Choroid plexus epithelial cell (primary cell): ENCODE data around the gene NTMT1.

Source experiments
- DNase-seq: peaks from one replicate; pipeline ENCODE4 v3.0.0-alpha.2; 2010; ENCODE audit warnings: low read depth
- H3K4me3 ChIP-seq: 2 replicates; pipeline ENCODE4 v1.5.1; 2011; ENCODE audit warnings: low read depth, mild to moderate bottlenecking, control low read depth, low read length, moderate library complexity
- CTCF ChIP-seq: conservative IDR thresholded peaks from 2 replicates; pipeline ENCODE4 v1.5.1; 2011; ENCODE audit warnings: low read depth, mild to moderate bottlenecking, control low read depth, inconsistent platforms, low read length, moderate library complexity

Gene NTMT1

GRCh38 chr9:129617167-129617566 is 8.8 kb upstream of the NTMT1 start:
- H3K4me3 ChIP-seq = no peak overlapping the region
- peak; percentile 84 for DNase-seq
- TF ChIP-seq CTCF = peak; percentile 87

- peak overlapping the region; percentile 57 for H3K4me3 ChIP-seq
- peak; percentile 35 for TF ChIP-seq CTCF
- peak; percentile 50 for DNase-seq
Observed at GRCh38 chr9:129619787-129620668, 5.9 kb upstream of the NTMT1 start.

- DNase-seq = no peak
- peak within 1 kb of the TSS; percentile 57 for H3K4me3 ChIP-seq
- no peak for TF ChIP-seq CTCF
Observed at GRCh38 chr9:129620669-129621295, 5.2 kb upstream of the NTMT1 start, which contains the start of gene C9orf50. Gene C9orf50 (minus strand): TSS chr9:129621101. CDS start chr9:129620574, 527 bp downstream.

GRCh38 chr9:129623331-129623730 is 2.6 kb upstream of the NTMT1 start:
- peak; percentile 91 for DNase-seq
- TF ChIP-seq CTCF = no peak
- H3K4me3 ChIP-seq = no peak overlapping the region

GRCh38 chr9:129624168-129624759 is 1.7 kb upstream of the NTMT1 start:
- DNase-seq = peak; percentile 66
- H3K4me3 ChIP-seq = no peak overlapping the region
- TF ChIP-seq CTCF = peak; percentile 85

GRCh38 chr9:129624947-129625346 is 1.0 kb upstream of the NTMT1 start:
- no peak for TF ChIP-seq CTCF
- H3K4me3 ChIP-seq = no peak overlapping the region
- DNase-seq = peak; percentile 69
